Posterior cingulate gyrus (tissue), 11 donors: ENCODE data around the gene H2BK1.

Experiments used
- DNase-seq, 10 donors: peaks; one replicate each; pipeline versions ENCODE4 v3.0.0 to v3.0.0-alpha.2; 2020 to 2021; ENCODE audit warnings: mixed read lengths in 3 of 10
- intact Hi-C: fragments of 100-400 bp; cut with DNase I; formaldehyde crosslinking; loops from one replicate; pipeline ENCODE4 v1.15.1; 2023

H2BK1 gene

DNA sequence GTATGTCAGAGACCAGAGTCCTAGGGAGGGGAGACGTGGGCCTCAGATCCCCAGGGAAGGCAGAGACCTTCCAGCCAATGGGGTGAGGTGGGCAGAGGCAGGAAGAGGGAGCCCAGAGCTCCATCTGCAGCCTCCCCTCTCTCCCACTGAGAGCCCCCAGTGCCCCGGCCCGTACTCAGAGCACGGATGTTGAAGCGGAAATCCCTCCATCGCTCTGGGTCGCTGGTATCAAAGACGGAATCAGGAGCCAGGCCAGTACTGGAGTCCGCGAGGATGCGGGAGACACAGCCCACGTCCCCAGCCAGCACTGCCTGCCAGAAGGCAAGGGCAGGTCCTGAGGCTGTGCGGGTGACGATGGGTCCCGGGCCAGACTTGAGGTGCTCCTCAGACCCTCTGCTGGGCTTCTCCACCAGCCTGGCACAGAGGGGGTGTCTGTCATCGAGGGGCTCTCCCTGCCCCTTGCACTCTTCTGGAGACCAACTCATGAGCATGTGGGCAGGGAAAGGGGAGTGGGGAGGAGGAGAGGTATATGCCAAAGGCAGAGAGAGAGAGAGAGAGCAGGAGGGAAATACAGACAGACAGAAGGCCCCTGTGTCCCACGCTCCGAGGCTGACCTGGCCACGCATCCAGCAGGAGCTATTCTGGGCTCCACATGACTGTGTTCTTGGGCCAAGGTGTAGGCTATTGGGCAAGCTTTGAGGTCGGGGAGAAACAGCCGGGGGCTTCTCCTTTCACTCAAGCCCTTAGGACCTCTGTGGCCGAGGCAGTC, 23.5 kb downstream of the H2BK1 start, which contains the start of gene ASB10:
TSS of gene ASB10 (minus strand) at position 611 of the 769 bp plus-strand sequence. CDS start at position 491, 120 bp downstream.
- intact Hi-C loops: no loop called here
- DNase-seq: no peak

DNA sequence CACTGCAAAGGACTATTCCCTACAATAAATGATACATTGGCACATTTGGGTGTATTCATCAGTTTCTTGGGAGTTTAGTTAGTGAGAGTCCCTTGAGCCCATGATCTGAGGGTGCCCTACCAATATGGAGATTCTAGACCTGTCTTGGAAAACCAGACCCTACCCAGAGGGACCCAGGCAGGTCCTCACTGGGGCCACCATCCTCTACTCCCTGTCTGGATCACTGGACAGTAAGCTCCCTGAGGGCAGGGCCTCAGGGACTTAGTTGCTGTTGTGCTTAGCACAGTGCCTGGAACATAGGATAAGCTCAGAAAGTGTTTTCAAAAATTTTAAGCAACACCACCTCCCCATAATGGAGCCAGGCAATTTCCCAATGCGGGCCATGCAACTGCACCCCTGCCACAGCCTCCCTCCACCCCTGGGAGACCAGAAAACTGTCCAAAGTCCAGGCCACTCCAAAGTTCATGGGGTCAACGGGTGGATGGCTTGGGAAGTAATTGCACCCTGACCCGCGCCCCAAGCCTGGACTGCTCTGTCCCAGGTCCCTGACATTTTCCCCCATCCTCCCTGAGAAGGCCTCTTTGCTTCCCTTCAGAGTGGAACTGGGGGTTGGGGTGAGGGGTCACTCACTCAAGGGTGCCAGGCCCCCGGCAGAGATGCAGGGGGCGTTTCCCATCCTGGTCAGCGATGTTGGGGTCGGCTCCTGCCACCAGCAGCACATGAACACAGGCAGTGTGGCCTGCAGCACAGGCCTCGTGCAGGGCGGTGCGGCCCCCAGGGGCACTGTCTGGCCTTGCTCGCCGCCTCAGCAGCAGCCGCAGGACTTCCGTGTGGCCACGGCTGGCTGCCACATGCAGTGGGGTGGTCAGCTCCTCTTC, 24.3 kb downstream of the H2BK1 start:
- no peak for DNase-seq
- intact Hi-C loops: no loop called here

DNA sequence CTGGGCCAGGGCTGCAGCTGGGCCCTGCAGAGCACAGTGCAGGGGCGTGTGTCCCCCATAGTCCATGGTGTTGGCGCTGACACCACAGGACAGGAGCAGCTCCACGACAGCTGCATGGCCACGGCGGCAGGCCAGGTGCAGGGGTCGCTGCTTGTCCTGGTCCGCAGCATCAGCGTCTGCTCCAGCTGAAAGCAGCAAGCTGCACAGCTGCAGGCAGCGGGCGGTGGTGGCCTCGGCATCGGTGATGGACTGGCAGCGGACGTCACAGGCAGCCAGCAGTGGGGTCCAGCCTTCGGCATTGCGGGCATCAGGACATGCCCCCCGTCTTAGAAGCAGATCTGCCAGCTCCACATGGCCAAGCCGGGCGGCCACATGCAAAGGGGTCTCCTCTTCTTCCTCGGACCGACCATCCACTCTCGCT, 29.3 kb downstream of the H2BK1 start:
- DNase-seq: peak in 1 of 10 donors; percentile 79
- intact Hi-C loops: no loop called here

DNA sequence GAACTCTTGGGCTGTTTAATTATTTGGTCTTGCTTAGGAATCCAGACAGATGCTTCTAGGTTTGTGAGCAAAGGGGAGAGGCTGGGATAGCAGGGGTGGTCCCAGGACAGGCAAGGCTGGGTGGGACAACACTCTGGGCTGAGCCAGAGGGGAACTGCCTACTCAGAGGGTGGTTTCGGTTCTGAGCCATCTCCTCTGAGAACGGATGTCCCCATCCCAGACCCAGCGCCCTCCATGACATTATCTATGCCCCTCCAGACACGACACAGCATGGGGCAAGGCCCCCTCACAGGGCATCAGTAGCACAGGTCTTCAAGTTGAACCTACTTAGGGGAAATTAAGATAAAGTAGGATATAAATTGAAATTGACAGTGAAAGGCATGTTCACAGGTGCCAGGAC, 30.3 kb downstream of the H2BK1 start:
- intact Hi-C loops: no loop called here
- no peak for DNase-seq

DNA sequence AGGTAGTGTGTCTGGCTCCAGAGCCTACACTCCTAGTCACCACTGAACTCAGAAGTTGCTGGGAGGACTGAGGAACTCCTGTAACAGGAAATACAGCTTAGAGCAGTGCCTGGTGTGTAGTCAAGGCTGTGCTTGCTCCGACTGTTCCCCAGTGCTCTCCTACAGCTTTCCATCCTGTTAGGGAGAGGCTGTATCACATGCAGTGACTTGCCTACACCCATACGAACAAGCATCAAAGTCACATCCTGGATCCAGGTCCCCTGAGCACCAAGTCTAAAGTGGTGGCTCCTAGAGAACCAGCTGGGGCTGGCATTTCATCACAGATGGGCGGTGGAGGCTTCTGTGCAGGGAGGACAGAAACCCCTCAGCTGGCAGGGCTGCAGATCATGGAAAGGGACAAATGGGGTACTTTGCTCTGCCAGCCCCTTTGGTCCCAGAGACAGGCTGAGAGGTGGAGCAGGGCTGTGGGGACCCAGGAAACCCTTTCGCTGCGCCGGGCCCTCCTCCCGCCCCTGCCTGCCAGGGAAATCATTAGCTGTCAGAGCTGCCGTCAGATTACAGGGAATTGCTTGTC, 30.9 kb downstream of the H2BK1 start:
- DNase-seq: peak in 1 of 10 donors; percentile 55
- intact Hi-C loops: no loop called here

DNA sequence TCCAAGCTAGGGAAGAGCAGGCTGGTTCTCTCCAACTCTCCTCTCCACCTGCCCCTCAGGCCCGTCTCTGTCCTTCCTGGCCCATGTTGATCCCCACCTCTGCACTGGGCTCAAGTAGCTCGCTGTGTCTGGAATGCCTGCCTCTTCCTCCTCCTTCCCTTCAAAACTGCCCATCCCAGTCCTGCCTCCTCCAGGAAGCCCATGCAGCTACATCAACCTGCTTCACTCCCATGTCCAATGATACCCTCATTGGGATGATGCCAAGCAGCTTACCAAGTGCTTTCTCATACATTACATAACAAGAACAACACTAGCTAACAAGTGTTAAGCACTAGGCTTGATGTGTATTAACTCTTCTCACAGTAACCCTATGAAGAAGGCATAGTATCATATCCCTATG, 31.5 kb downstream of the H2BK1 start:
- intact Hi-C loops: no loop called here
- DNase-seq: peak in 1 of 10 donors; percentile 26

DNA sequence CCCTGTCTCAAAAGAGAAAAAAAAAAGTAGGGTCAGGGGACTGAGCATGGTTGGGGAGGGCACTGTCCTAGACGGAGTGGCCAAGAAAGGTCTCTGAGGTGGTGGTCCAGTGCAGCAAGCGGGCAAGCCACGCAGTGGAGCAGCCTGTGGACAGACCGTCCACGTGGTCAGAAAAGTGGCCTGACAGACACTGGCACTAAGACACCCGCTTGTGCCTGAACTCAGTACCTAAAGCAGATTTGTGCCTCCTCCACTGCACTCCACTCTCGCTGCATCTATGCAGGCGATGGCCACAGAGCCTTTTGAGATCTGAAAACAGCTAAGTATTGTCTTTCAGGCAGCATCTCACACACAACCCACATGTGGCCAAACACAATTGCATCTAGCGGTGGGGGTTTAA, 32.1 kb downstream of the H2BK1 start:
- DNase-seq: peak in 1 of 10 donors; percentile 45
- intact Hi-C loops: no loop called here

DNA sequence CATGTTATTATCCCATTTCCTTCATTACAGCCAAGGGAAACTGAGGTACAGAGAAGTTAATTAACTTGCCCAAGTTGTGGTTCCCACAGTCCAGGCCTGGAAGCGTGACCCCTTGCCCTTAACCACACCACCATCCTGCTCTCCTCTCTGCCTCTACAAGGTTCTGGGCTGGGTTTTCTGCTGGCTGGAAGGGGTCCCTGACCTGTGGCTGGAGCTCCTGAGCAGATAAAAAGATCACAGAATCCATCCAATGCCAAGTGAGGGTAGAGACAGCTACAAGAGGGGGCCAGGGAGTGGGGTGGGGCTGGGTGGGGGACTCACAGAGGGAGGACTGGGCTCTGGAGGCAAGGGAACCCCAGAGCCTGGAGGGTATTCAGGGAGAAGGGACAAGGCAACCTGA, 33.0 kb downstream of the H2BK1 start:
- intact Hi-C loops: no loop called here
- peak in 1 of 10 donors; percentile 31 for DNase-seq

DNA sequence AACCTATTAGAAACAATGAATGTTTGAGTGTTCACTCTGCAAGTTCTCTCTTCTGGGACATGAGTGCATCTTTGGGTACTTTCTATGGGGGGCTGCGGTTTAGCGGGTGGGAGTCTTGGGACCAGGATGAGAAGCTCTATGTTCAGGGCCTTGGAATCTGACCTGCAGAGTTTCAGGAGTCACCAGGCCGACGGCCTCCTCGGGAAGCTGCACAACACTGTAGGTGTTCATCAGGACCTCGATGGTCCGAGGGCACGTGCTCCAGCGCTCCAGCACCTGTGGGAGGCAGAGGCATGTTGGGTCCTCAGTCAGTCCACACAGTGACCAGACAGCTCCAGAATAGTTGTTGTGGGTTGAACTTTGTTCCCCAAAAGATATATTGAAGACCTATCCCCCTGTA, 33.9 kb downstream of the H2BK1 start:
- intact Hi-C loops: no loop called here
- DNase-seq: peak in 1 of 10 donors; percentile 40

DNA sequence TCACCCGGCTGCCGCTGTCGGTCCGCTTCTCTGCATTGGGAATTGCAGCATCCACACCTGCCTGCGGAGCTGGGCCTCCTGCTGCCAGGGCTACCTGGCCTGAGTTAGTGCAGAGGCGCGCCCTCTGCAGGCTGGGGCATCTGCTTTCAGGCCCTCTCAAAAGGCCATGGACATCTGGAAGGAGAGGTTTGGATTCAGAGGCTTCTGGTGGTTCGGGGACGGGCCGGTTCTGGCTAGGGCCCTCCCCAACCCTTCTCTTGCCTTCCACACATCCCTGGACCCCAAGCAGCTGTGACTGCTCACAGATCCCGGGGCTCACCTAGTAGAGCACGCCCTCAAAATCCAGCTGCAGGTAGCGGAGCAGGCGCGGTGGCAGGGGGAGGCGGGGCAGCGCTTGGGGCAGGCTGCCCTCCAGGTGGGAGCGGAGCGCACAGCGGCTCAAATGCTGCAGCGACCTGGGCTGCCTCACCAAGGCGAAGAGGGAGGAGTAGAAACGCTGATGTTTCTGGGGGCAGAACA, 34.4 kb downstream of the H2BK1 start:
- DNase-seq: peak in 1 of 10 donors; percentile 77
- intact Hi-C loops: no loop called here

DNA sequence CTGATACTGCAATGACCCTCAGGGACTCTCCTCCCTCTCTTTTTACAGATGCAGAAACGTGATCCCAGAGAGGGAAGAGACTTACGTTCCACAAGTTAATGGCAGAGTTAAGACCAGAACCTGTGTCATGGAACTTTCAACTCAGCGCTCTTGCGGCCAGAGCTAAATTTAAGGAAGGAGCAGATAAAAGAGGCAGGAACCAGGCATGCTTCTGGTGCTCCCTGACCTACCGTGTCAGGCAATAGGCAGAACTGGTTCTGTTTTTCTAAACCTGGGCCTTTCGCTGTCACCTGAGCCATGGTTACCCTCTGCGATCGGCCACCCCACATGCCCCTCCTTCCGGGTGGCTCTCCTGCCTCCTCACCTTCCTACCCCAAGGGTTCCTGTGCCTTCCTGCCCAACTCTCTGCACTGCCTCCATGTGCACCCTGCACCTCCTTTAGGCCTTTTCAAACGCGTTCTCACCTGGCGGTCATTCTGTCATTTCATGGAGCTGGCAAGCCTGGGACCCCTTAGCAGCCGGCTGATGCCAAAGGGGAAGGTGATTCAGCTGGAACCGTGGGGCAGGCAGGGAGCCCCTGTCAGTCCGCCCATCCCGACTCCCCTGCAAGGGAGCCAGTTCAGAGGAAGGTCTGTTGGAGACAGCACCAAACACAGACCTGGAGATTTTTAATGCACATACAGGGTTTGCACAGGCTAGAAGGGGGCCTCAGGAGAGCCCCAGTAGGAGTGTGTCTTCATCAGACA, 35.1 kb downstream of the H2BK1 start:
- peak in 1 of 10 donors; percentile 47 for DNase-seq
- intact Hi-C loops: no loop called here

DNA sequence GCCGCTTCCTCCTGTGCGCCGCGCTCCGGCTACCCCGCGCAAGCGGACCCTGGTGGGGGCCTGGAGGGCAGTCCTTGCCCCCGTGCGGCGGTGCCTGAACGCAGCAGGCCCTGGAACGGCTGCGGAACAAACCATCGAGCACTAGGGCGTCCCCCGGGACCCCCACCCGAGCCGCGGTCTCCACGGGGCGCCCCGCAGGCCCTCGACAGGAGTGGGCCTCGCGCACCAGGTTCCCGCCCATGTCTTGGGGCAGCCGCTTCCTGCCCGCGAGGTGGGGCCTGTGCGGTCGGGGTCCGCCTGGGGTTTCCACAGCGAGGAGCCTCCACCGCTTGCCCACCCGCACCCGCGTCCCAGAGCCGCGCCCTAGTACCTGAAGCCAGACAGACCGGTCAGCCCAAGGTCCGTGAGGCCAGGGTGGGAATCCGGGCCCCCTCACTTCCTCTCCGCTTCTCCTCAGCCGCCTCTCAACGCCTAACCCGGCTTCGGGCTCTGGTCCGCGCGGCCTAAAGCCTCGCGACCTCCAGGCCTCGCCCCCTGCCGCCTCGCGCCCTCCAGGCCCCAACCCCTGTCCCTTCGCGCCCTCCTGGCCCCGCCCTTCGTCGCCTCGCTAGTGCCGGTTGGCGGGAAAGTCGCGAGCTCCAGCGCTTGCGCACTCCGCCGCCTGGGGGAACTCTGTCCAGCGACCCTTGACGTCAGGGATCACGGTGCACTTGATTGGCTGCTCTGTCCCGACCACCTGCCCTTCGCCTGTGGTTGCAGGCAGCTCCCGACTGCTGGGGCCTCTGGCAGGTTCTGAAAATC, 35.8 kb downstream of the H2BK1 start:
- peak in 1 of 10 donors; percentile 85 for DNase-seq
- intact Hi-C loops: loop anchor here (5.0 kb wide), 1 partner anchor 128 kb away; no protein-coding TSS in a partner anchor

DNA sequence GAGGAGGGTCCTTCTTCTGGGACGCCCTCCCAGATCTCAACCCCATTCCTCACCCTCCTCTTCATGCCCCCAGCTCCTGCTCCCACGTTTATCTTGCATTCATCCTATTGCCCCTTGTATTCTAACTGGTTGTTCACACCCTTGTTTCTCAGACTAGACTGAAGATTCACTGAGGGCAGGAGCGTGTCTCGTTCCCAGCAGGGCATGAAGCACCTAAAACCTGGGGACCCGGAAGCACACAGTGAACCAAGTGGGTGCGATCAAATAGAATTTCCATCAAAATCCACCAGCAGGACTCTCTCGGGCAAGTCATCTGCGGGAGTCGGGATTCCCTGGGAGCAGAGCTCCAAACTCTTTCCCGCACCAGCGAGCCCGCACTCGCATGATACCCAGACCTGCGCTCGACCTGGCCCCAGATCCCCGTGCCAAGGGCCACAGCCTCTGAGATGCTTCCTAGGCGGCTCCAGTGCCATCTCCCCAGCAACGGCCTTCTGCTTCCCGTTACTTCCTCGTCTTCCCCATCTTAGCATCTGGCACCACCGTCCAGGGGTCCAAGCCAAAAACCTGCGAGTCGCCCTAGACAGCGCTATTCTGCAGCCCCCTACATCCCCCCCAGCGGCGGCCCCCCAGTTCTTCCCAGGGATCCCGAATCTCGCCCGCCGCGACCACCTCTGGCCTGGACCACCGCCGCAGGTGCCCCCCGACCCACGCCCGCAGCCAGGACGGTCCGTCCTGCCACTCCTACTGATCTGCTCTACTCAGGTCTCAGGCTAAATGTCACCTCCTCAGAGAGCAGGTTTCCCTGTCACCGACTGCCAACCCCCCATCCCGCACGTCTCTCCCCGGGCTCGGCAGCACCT, 36.7 kb downstream of the H2BK1 start:
- peak in 1 of 10 donors; percentile 78 for DNase-seq
- intact Hi-C loops: loop anchor here (5.0 kb wide), 1 partner anchor 129 kb away; no protein-coding TSS in a partner anchor

DNA sequence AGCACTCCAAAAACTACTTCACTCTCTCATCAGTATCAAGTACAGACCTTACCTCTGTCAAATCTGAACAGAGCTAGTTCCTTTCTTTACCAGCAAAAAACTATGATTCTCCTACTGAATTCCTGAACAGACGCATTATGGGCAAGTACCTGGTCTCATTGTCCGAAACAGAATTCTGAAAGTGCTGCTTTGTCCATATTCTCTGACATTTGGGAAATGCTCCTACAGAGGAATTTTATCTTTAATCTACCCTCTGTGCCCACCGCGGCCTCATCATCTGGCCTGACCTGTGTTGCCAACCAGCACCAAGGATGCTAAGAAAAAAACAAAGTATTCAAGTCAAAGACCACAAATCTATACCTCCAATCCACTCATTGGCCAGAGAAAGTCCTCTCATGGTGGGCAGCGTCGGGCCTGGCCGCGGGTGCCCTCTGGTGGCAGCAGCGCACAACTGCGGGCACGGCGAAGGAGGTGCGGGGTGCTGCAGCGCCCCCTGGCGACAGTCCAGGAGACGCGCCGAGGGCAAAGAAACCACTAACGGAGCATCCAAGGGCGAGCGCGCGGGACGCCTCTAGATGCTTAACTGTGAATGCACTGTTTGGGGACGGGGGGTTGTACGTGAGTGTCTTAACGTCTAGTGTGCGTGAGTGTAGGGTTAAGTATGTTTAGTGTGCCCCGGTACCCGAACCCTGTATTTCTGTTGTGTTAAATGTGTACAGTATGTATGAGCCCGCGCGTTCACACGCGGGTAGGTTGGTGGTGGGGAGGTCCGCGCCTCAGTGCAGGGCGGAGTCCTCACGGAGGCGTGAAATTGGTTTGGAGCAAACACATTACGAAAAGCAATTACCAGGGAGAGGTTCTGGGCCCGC, 37.8 kb downstream of the H2BK1 start:
- intact Hi-C loops: loop anchor here (1.0 to 5.0 kb wide), 2 partner anchors 48 to 130 kb away; no protein-coding TSS in a partner anchor
- DNase-seq: peak; percentile 68 to 98 (median 81)

DNA sequence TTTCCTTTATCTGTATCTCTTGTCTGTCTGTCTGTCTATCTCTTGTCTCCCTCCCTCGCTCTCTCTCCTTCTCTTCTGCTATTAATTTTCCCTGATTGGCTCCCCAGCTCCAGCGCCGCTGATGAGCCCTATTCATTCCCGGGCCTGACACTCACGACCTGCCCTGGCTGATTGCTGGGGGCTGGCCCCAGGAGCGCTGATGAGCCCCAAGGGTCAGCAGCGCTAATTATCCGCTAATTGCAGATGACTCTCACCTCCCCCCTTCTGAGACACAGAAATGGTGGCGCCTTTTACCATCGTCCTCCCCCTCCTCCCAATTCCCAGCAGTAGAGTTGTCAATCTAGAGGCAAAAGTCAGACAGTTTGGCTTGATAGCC, 41.5 kb downstream of the H2BK1 start:
- DNase-seq: peak in 1 of 10 donors; percentile 25
- intact Hi-C loops: no loop called here

DNA sequence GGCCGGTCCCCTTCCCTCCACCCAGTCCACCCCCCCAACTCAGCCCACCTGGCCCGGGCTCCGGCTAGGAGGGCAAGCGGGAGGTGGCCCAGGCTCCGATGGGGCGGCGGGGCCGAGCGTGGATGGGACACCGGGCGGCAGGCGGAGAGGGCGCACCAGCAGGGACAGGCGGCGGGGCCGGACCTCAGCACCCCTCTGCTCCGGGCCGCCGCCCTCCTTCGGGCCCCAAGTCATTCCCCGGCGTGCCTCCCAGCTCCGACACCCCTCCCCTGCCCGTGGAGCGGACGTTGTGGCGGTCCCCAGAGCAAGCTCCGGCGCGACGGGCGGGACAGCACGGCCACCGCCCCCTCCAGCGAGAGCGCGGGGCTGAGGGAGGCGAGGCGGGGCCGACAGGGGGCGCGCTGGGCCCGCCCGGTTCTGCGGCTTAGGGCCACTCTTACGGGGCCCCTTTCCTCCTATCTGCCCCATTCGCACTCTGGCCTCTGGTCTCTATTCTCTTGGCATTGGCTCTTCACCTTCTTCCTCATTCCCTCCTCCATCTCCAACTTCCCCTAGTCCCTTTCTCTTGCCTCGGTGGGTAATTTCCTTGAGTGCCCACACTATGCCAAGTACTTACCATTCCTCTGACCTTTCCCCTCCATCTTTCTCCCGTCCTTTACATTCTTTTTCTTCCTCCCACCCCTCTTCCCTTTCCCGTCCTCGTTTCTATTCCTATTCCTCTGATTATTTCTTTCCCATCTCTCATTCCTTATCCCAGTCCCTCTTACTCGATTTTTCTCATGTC, 42.1 kb downstream of the H2BK1 start:
- DNase-seq: peak in 3 of 10 donors; percentile 45 to 78 (median 58)
- intact Hi-C loops: no loop called here
